OCI-LY1 (cell line): ENCODE measurements around the gene SLC9A9.

Source experiments
- EZH2 ChIP-seq: fragments of 200-600 bp; sonication (generic), shearing (Covaris generic); IDR thresholded peaks from 2 replicates; pipeline ENCODE4 v1.8.0; 2017; ENCODE audit warnings: borderline replicate concordance, mixed run types, mild to moderate bottlenecking, antibody characterized with exemption, low read length, moderate library complexity, mixed read lengths
- TF ChIP-seq, protein P1 (sequence below): fragments of 200-600 bp; sonication (generic), shearing (Covaris generic); IDR thresholded peaks from 2 replicates; pipeline ENCODE4 v1.5.1; 2017; ENCODE audit warnings: mild to moderate bottlenecking, antibody characterized with exemption, low read length, moderate library complexity, mixed read lengths

DNA sequence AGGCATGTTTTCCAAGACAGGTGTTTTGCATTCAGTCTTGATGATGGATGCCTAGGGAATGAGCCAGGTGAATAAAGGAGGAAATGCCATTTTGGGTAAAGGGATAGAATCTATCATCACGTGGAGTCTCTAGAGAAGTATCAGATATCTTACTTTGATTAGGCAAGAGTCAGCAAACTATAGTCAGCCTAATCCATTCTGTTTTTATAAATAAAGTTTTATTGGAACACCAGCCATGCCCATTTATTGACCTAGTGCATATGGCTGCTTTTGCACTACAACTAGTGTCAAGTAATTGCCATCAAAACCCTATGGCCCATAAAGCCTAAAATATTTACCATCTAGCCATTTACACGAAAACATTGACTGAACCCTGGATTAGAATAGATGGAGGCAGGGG lies 231.2 kb downstream of the SLC9A9 start:
- TF ChIP-seq, protein P1, sequence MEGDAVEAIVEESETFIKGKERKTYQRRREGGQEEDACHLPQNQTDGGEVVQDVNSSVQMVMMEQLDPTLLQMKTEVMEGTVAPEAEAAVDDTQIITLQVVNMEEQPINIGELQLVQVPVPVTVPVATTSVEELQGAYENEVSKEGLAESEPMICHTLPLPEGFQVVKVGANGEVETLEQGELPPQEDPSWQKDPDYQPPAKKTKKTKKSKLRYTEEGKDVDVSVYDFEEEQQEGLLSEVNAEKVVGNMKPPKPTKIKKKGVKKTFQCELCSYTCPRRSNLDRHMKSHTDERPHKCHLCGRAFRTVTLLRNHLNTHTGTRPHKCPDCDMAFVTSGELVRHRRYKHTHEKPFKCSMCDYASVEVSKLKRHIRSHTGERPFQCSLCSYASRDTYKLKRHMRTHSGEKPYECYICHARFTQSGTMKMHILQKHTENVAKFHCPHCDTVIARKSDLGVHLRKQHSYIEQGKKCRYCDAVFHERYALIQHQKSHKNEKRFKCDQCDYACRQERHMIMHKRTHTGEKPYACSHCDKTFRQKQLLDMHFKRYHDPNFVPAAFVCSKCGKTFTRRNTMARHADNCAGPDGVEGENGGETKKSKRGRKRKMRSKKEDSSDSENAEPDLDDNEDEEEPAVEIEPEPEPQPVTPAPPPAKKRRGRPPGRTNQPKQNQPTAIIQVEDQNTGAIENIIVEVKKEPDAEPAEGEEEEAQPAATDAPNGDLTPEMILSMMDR: no peak
- TF ChIP-seq EZH2: no peak
